ENCODE results near the gene RCAN2.

Gene RCAN2

GRCh38 chr6:46221222-46221793, 269.9 kb downstream of the RCAN2 start:
- TF ChIP-seq FOXP2 (optimal IDR thresholded peaks at IDR 0.05; ENCODE audit: borderline replicate concordance, extremely low read depth, extremely low read length, insufficient read depth) = no peak
- no peak for TF ChIP-seq SIN3A (IDR thresholded peaks at IDR 0.05; ENCODE audit: borderline replicate concordance, insufficient read depth, low read length)
- TF ChIP-seq REST (IDR thresholded peaks at IDR 0.05; ENCODE audit: insufficient read depth in 1 of 2, low read depth in 2 of 2, low read length in 2 of 2) = no peak
- no peak for TF ChIP-seq TAF1 (IDR thresholded peaks at IDR 0.05; ENCODE audit: borderline replicate concordance, insufficient read depth, low read length)
- no peak for TF ChIP-seq POLR2AphosphoS5 (IDR thresholded peaks at IDR 0.05; ENCODE audit: low read depth, low read length)

- TF ChIP-seq SIN3A (IDR thresholded peaks at IDR 0.05; ENCODE audit: borderline replicate concordance, insufficient read depth, low read length) = no peak
- no peak for TF ChIP-seq TAF1 (IDR thresholded peaks at IDR 0.05; ENCODE audit: borderline replicate concordance, insufficient read depth, low read length)
- TF ChIP-seq FOXP2 (optimal IDR thresholded peaks at IDR 0.05; ENCODE audit: borderline replicate concordance, extremely low read depth, extremely low read length, insufficient read depth) = no peak
- no peak for TF ChIP-seq POLR2AphosphoS5 (IDR thresholded peaks at IDR 0.05; ENCODE audit: low read depth, low read length)
- TF ChIP-seq REST (IDR thresholded peaks at IDR 0.05; ENCODE audit: insufficient read depth in 1 of 2, low read depth in 2 of 2, low read length in 2 of 2) = no peak
Measured at GRCh38 chr6:46220352-46221221, 270.7 kb downstream of the RCAN2 start.

- TF ChIP-seq REST (IDR thresholded peaks at IDR 0.05; ENCODE audit: insufficient read depth in 1 of 2, low read depth in 2 of 2, low read length in 2 of 2) (no peak), SIN3A (IDR thresholded peaks at IDR 0.05; ENCODE audit: borderline replicate concordance, insufficient read depth, low read length) (no peak), TAF1 (IDR thresholded peaks at IDR 0.05; ENCODE audit: borderline replicate concordance, insufficient read depth, low read length) (no peak), FOXP2 (optimal IDR thresholded peaks at IDR 0.05; ENCODE audit: borderline replicate concordance, extremely low read depth, extremely low read length, insufficient read depth) (no peak), POLR2AphosphoS5 (IDR thresholded peaks at IDR 0.05; ENCODE audit: low read depth, low read length) (no peak)
Measured at GRCh38 chr6:46219661-46220060, 271.6 kb downstream of the RCAN2 start.

- TF ChIP-seq SIN3A (IDR thresholded peaks at IDR 0.05; ENCODE audit: borderline replicate concordance, insufficient read depth, low read length) (no peak), POLR2AphosphoS5 (IDR thresholded peaks at IDR 0.05; ENCODE audit: low read depth, low read length) (no peak), FOXP2 (optimal IDR thresholded peaks at IDR 0.05; ENCODE audit: borderline replicate concordance, extremely low read depth, extremely low read length, insufficient read depth) (no peak), REST (IDR thresholded peaks at IDR 0.05; ENCODE audit: insufficient read depth in 1 of 2, low read depth in 2 of 2, low read length in 2 of 2) (no peak), TAF1 (IDR thresholded peaks at IDR 0.05; ENCODE audit: borderline replicate concordance, insufficient read depth, low read length) (no peak)
Measured at GRCh38 chr6:46218457-46218856, 272.8 kb downstream of the RCAN2 start.

Measured in PFSK-1 (cell line).